Suprapubic skin (tissue), 4 donors: ENCODE measurements around the gene PCID2. TPM values are rescaled to one million over a fixed set of nuclear protein-coding genes. Genes with fewer than 3 reads are reported as not detected.
A peak's percentile ranks its signal among the peaks of the same experiment; 100 is the strongest.
"Not testable (repeated sequence)": the region's sequence is repeated elsewhere in the genome, so short reads cannot be mapped to it uniquely, and the experiment has no call there.

Experiments
- DNase-seq, 2 donors: peaks; one replicate each; pipeline ENCODE4 v3.0.0-alpha.2; 2019; ENCODE audit warnings: low spot score in 2 of 2
- H3K27ac ChIP-seq: fragments of 200-600 bp; sonication (generic); one replicate; pipeline ENCODE4 v1.5.1; 2019
- H3K27me3 ChIP-seq: fragments of 200-600 bp; sonication (generic); one replicate; pipeline ENCODE4 v1.5.1; 2019
- H3K36me3 ChIP-seq: fragments of 200-600 bp; sonication (generic); one replicate; pipeline ENCODE4 v1.5.1; 2019
- H3K4me1 ChIP-seq: fragments of 200-600 bp; sonication (generic); one replicate; pipeline ENCODE4 v1.5.1; 2019
- H3K4me3 ChIP-seq: fragments of 200-600 bp; sonication (generic); one replicate; pipeline ENCODE4 v1.5.1; 2019; ENCODE audit warnings: mild to moderate bottlenecking
- H3K9me3 ChIP-seq: fragments of 200-600 bp; sonication (generic); one replicate; pipeline ENCODE4 v1.5.1; 2019
- CTCF ChIP-seq, 2 donors: fragments of 200-600 bp in 1 of 2; fragments of 450-650 bp in 1 of 2; sonication (generic) in 1 of 2; IDR thresholded peaks; one replicate each; pipeline ENCODE4 v1.5.1; 2016 to 2019; ENCODE audit warnings: antibody characterized with exemption in 2 of 2, mild to moderate bottlenecking in 1 of 2, moderate library complexity in 1 of 2
- EP300 ChIP-seq: sonication (generic); formaldehyde crosslinking; IDR thresholded peaks from one replicate; pipeline ENCODE4 v1.6.1; 2017; ENCODE audit warnings: antibody characterized with exemption
- POLR2A ChIP-seq, 2 donors: fragments of 450-650 bp; IDR thresholded peaks; one replicate each; pipeline ENCODE4 v1.6.1; 2017; ENCODE audit warnings: antibody characterized with exemption in 2 of 2, mild to moderate bottlenecking in 2 of 2, moderate library complexity in 2 of 2
- POLR2AphosphoS5 ChIP-seq, 3 donors: sonication (generic); formaldehyde crosslinking; IDR thresholded peaks; one replicate each; pipeline ENCODE4 v1.6.1; 2017; ENCODE audit warnings: antibody characterized with exemption in 3 of 3
- WGBS: methylation state at CpG from one replicate; pipeline ENCODE4 v1.1.5; 2018; 5-methylcytosine and 5-hydroxymethylcytosine counted together
- total RNA-seq, 4 donors: library from RNA; depleted of rRNA; stranded (reverse); fragments of >200 nt; gene quantifications; one replicate each; pipeline ENCODE4 v1.1.0, GENCODE V29; 2016

PCID2 gene
- total RNA-seq: 10 to 100 TPM; 33.2 to 99.5 (median 49.5) TPM

GRCh38 chr13:113208421-113209335, at the start of gene PCID2:
Gene PCID2, minus strand, starts transcription at chr13:113208669. Its CDS starts 35 bp downstream, at chr13:113208634.
- WGBS: 0% methylated on average over 2 of the region's 103 CpGs
- TF ChIP-seq POLR2A (IDR thresholded peaks at IDR 0.05) (peak in 1 of 2 donors; percentile 82), CTCF (IDR thresholded peaks at IDR 0.05) (no peak), POLR2AphosphoS5 (IDR thresholded peaks at IDR 0.05) (peak; percentile 73 to 98 (median 86))

GRCh38 chr13:113257908-113258307, 49.4 kb upstream of the PCID2 start:
- peak in 1 of 2 donors; percentile 4 for DNase-seq
- not testable (repeated sequence) for H3K4me3 ChIP-seq, H3K9me3 ChIP-seq, H3K4me1 ChIP-seq, H3K27me3 ChIP-seq, H3K27ac ChIP-seq
- 95% methylated on average over 6 of the region's 6 CpGs for WGBS
- H3K36me3 ChIP-seq: peaks cover 91% of the 10 kb centered on the region

More at GRCh38 chr13:113208421-113209335, at the start of gene PCID2:
- no peaks in the 10 kb centered on the region for H3K27me3 ChIP-seq
- H3K4me3 ChIP-seq: peak within 1 kb of the TSS; percentile 72
- H3K36me3 ChIP-seq: peaks cover 5% of the 10 kb centered on the region
- H3K27ac ChIP-seq: peak within 1 kb of the TSS; percentile 99
- peak; percentile 92 to 93 for DNase-seq
- H3K4me1 ChIP-seq: peaks cover 71% of the 10 kb centered on the region
- no peaks in the 10 kb centered on the region for H3K9me3 ChIP-seq

GRCh38 chr13:113252516-113253095, 44.1 kb upstream of the PCID2 start:
- Histone ChIP-seq H3K9me3 (no peaks in the 10 kb centered on the region), H3K4me3 (no peak overlapping the region), H3K36me3 (peaks cover 96% of the 10 kb centered on the region), H3K4me1 (no peaks in the 10 kb centered on the region), H3K27me3 (no peaks in the 10 kb centered on the region), H3K27ac (no peak overlapping the region)
- 85% methylated on average over 11 of the region's 11 CpGs for WGBS
- peak; percentile 35 to 61 for DNase-seq
- TF ChIP-seq CTCF (IDR thresholded peaks at IDR 0.05) (no peak), POLR2AphosphoS5 (IDR thresholded peaks at IDR 0.05) (no peak), EP300 (no peak), POLR2A (IDR thresholded peaks at IDR 0.05) (no peak)

GRCh38 chr13:113245849-113246796, 37.7 kb upstream of the PCID2 start:
- peaks cover 96% of the 10 kb centered on the region for H3K36me3 ChIP-seq
- no peak overlapping the region for H3K4me3 ChIP-seq
- H3K4me1 ChIP-seq: no peaks in the 10 kb centered on the region
- H3K9me3 ChIP-seq: no peaks in the 10 kb centered on the region
- no peaks in the 10 kb centered on the region for H3K27me3 ChIP-seq
- 66% methylated on average over 10 of the region's 10 CpGs for WGBS
- no peak for TF ChIP-seq POLR2AphosphoS5 (IDR thresholded peaks at IDR 0.05)
- no peak for TF ChIP-seq EP300
- TF ChIP-seq CTCF (IDR thresholded peaks at IDR 0.05): no peak
- TF ChIP-seq POLR2A (IDR thresholded peaks at IDR 0.05): no peak
- DNase-seq: peak in 1 of 2 donors; percentile 8
- no peak overlapping the region for H3K27ac ChIP-seq

- WGBS: 82% methylated on average over 6 of the region's 6 CpGs
- no peak for DNase-seq
- H3K4me1 ChIP-seq: no peaks in the 10 kb centered on the region
- H3K27ac ChIP-seq: no peak overlapping the region
- H3K9me3 ChIP-seq: no peaks in the 10 kb centered on the region
- H3K4me3 ChIP-seq: no peak overlapping the region
- H3K36me3 ChIP-seq: peaks cover 96% of the 10 kb centered on the region
- no peak for TF ChIP-seq CTCF (IDR thresholded peaks at IDR 0.05)
- TF ChIP-seq EP300: no peak
- no peak for TF ChIP-seq POLR2AphosphoS5 (IDR thresholded peaks at IDR 0.05)
- TF ChIP-seq POLR2A (IDR thresholded peaks at IDR 0.05): no peak
- H3K27me3 ChIP-seq: no peaks in the 10 kb centered on the region
Measured at GRCh38 chr13:113243847-113244246, 35.4 kb upstream of the PCID2 start.

GRCh38 chr13:113241623-113242022, 33.2 kb upstream of the PCID2 start:
- DNase-seq, H3K4me3 ChIP-seq, H3K9me3 ChIP-seq, H3K27me3 ChIP-seq, H3K27ac ChIP-seq, H3K4me1 ChIP-seq: not testable (repeated sequence)
- 90% methylated on average over 8 of the region's 8 CpGs for WGBS
- peaks cover 83% of the 10 kb centered on the region for H3K36me3 ChIP-seq
